ENCODE results near the gene KXD1.

Gene KXD1

GRCh38 chr19:18601875-18602274 is 44.2 kb downstream of the KXD1 start:
- DNase-seq (ENCODE audit: low spot score): no peak

DNA sequence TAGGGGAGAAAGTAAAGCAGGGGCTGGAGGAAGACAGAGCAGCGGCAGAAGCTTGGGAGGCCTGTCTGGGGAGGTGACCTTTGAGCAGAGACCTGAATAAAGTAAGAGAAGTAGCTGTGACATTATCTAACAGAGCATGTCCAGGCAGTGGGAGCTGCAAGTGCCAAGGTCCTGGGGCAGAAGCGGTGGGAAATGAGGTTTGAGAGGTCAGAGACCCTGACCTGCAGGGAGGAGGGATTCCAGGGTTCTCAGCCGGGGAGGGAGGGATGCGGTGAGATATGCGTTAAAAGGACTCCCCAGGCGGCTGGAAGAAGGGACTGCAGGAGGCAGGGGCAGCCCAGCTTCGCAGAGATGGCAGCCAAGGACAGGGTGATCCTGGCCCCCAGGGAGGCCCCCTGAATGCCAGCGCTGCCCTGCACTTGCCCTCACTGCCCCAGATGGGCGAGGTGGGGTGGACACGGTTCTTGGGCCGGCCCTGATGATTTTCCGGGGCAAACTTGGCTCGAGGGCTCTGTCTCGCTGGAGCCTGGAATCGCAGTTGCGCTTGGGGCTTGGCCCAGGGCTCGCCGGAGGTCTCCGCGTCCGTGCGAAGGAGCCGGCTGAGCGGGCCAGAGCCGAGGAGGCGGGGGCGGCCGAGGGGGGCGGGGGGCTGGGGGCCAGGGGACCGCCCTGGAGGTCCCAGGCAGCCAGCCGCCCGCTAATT is 45.7 kb downstream of the KXD1 start:
- DNase-seq (ENCODE audit: low spot score): no peak

DNA sequence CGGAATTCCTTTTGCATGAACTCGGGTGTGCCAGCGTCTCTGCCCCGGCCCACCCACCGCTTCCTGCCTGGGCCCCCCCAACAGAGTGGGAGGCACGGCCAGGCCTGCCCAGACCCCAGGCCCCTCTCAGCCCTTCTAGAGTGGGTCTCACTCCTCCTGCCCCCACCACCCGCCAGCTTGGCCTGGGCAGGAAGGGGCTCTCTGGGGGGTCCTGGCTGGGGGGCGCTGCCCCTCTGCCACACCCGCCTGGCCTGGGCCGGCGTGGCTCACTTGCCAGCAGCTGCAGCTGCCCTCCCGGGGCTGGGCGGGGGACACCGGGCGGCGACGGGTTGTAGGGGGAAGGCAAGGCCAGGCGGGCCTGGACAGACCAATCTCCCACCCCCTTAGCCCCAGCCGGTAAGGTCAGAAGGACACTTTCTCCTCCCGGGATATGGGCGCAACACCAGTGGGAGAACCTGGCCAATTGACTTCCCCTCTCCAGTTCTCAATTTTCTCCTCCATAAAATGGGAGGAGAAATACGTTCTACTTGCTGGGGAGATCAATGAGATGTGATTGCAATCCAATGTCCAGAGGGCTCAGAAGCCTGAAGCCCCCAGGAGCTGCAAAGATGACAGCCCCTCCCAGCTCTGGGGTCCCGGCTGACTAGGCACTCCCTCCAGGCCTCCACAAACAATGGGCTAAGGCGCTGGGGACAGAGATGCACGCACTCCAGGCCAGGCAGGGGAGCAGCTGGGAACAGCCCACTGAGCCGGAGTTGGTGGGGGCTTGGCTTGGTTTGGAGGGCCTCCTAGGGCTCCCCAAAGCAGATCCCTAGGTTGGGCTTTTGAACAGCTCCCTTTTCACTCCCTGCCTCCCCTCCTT is 46.5 kb downstream of the KXD1 start:
- DNase-seq (ENCODE audit: low spot score): no peak

GRCh38 chr19:18604820-18605159 is 47.1 kb downstream of the KXD1 start:
- no peak for DNase-seq (ENCODE audit: low spot score)

GRCh38 chr19:18605196-18605545 is 47.5 kb downstream of the KXD1 start:
- DNase-seq (ENCODE audit: low spot score): no peak

DNA sequence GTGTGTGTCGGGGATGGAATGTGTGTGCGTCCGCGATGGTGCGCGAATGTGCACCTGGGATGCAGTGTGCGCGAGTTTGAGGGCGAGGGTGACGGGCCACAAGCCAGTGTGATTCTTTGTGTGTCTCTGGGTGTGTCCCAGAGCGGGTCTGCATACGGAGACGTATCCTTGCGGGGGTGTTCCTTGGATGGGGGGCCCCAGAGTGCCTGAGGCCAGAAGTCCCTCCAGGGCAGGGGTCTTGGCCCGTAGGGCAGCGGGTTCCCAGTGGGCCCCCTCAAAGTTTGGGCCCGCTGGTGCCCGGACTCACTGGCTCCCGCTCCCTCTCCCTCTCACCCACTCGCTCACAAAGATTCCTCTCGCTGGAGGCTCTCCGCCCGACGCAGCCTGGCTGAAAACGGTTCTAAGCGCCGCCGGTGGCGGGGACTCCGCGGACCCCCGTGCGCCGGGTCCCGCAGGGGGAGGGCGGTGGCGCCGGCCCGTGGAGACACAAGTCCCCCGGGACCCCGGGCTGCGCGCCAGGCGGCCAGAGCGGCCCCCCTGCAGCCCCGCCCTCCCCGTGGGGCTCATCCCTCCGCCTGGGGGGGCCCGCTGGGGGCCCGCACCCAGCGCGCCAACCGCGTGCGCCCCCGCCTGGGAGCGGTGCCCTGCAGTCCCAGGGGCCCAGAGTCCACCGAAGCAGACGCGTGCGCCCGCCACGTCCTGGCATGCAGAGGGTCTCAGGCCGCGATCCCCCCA is 48.0 kb downstream of the KXD1 start:
- no peak for DNase-seq (ENCODE audit: low spot score)

- DNase-seq (ENCODE audit: low spot score): no peak
Observed at GRCh38 chr19:18606281-18607225, 48.9 kb downstream of the KXD1 start, which contains the start of gene CRLF1. CRLF1 (minus strand) TSS chr19:18606799; CDS start chr19:18606656, 143 bp downstream.

- DNase-seq (ENCODE audit: low spot score): no peak
Observed at GRCh38 chr19:18607226-18608101, 49.8 kb downstream of the KXD1 start.

DNA sequence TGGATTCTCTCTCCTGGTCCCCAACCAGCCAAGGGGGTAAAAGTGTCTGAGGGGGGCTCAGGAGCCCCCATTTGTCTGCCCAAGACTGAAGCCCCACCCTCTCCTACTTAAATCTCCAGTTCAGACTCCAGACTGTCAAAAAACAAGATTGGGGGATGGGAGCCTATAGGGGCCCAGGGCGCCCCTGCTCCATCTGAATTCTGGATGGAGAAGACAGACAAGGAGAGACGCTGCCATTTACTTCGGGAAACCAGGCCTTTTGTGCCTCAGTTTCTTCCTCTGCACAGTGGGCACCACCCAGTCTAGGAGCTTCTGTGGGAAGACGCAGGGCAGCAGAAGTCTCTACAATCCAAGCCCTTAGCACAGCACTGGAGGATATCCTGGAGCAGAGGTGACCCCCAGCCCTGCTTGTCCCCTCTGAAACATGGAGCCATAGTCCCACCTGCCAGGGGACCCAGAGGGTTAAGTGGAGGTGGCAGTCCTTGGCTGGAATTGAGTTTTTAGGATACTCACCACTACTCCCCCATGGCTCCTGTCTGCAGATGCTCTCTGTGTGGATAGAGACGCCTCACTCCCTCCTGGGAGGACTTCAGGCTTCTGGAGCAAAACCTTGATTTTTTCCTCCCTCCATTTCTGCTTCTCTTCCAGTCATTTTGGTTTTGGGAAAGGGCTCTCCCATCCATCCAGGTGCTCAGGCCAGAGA is 50.6 kb downstream of the KXD1 start:
- DNase-seq (ENCODE audit: low spot score): no peak

DNA sequence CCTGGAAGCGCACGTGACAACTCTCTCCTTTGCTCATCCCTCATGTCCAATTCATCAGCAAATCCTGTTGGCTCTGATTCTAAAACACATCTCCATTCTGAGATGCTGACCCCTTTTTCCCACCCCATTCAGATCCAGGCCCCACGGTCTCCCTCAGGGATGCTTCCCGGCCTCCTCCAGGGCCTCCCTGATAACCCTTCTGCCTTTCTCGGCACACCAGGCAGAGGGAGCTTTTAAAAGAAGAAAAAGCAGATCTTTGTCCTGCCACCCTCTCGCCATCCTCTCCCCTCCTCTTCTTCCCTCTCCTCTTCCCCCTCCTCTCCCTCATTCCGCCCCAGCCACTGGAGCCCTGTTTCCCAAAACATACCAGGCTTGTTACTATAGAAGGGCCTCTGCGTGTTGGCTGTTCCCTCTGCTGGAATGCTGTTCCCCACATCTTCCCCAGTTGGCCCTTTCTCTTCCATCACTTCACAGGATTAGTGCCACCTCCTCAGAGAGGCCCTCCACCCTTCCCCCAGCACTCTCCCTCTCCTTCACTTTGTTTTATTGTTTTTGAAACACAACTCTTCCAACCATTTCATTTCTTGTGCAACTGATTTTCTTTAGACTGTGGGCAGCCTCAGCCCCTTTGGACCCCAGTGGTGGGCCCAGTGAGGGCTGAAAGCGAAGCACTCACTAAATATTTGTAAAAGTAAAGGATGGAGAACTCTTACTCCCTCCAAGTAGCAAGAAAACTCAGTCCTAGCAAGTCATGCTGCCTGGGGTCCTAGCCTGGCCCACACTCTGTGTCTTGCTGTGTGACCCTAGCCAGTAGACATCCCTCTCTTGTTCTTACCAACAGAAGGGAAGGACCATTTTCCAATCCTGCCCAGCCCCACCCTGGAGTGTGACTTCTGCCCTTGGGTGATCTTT is 51.4 kb downstream of the KXD1 start:
- DNase-seq (ENCODE audit: low spot score): no peak

- no peak for DNase-seq (ENCODE audit: low spot score)
Observed at GRCh38 chr19:18609717-18610051, 52.0 kb downstream of the KXD1 start.

- DNase-seq (ENCODE audit: low spot score): no peak
Observed at GRCh38 chr19:18610245-18610555, 52.5 kb downstream of the KXD1 start.

DNA sequence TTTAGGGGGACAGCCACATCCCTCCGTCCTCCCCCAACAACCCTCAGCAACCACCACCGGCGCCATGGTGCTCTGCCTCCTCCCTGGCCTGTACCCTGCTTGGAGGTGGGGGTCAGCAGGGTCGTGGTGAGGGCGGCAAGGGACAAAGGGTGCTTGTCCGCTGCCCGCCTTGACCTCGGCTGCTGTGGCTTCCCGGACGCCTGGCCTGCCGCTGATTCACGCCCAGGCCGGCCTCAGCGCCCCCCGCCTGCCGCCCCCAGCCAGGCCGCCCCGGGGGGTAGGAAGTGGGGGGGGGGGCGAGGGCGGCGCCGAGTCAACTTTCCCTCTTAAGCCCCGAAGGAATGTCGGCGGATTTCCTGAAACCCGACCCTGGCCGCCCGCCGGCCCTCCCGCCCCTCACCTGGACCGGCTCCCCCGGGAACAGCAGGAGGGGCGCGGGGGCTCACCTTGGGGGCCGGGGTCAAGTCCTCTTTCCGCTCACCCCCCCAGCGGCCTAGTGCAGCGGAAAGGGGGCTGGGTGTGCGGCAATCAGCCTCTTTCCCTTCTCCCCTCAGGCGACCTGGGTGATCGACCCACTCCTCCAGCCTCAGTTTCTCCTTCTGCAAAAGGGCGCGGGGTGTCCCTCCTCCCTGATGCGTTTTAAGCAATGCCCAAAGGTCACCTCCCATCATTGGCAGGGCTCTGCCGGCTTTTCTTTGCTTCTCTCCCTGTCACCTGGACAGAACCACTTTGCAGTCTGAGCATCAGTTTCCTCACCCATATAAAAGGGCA is 53.1 kb downstream of the KXD1 start:
- DNase-seq (ENCODE audit: low spot score): peak; percentile 65

DNA sequence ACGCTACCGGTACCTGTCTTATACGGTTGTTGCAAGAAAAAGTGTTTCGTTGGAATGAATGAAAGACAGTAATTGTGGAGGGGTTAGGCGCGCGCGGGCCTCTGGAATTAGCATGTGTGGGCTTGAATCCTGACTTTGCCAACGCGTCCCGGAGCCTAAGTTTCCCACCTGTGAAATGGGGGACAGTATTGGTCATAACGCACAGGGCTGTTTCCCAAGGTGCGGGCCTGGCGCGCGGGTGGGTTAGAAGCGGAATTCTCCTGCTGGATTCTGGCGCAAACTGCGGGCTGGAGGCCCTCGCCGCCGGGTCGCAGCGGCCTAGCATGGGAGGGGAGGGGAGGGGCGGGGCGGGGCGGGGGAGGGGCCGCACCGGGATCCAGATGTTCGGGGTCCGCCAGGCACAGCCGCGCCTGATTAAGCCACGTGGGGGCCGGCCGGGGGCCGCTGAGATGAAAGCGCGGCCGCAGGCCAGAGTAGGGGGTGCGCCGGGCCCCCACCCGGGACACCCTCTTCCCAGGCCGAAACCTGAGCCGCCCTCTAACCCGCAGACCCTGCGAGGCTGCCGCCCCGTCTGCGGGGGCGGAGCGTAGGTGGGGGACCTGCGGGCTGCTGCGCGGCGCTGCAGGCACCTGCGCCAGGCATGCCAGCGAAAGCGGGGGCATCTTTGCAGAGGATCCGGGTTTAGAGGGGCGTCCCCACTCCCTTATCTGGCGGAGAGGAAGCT is 53.8 kb downstream of the KXD1 start:
- peak; percentile 69 for DNase-seq (ENCODE audit: low spot score)

- no peak for DNase-seq (ENCODE audit: low spot score)
Observed at GRCh38 chr19:18612051-18612771, 54.5 kb downstream of the KXD1 start.

DNA sequence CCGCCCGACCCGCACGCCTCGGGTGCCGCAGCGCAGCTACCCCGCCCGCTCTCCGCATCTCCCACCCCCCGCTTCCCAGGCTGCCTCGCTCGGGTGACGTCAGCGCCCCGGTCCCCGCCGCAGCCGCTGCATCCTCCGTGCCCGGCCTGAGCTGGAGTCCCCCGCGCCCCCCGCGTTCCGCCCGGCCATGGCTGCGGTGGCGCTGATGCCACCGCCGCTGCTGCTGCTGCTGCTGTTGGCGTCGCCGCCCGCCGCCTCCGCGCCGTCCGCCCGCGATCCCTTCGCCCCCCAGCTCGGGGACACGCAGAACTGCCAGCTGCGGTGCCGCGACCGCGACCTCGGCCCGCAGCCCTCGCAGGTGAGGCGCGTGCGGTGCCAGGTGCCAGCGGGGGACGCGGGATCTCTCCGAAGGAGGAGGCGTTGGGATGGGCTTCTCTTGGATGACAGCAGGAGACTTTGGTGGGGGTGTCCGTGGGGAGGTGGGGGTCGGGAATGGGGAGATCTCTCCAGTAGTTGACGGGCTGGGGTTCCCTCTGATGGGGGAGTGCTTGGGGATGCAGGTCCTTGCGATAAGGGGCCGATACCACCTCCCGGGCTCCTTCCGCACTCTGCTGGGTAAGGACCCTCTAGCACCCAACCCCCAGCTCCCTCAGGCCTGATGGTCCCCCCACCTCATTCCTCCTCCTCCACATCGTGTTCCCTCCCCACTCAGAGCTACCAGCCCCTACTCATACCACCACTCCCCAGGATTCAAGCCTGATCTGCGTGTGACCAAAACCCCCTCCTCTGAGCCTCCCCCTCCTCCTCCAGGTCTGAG is 55.3 kb downstream of the KXD1 start, which contains the start of gene TMEM59L:
TMEM59L (plus strand) TSS at position 99 of the 817 bp plus-strand sequence; CDS start at position 188, 89 bp downstream.
- DNase-seq (ENCODE audit: low spot score): peak; percentile 65
